Measurements from ENCODE around the gene PRKCD. TPM values are rescaled to one million over a fixed set of nuclear protein-coding genes. Genes with fewer than 3 reads are reported as not detected.

The PRKCD gene
- total RNA-seq, 4 donors from 2014 or later, result 27.2 to 35.8 (median 31.4) TPM

GRCh38 chr3:53179580-53179979 lies 18.6 kb downstream of the PRKCD start:
- WGBS, 2 donors, result 89 to 92% methylated on average over 20 of the region's 20 CpGs
- no peak for TF ChIP-seq CTCF (IDR thresholded peaks at IDR 0.05)
- TF ChIP-seq POLR2A (IDR thresholded peaks at IDR 0.05), result no peak
- intact Hi-C loops (cut with DNase I; ENCODE audit: low total_unique reads), result no loop called here
- no peak overlapping the region for H3K4me3 ChIP-seq (ENCODE audit: low read depth, poor library complexity, severe bottlenecking)
- no peak for DNase-seq (ENCODE audit: low spot score in 2 of 2)

GRCh38 chr3:53180305-53181023 lies 19.5 kb downstream of the PRKCD start:
- intact Hi-C loops (cut with DNase I; ENCODE audit: low total_unique reads), result no loop called here
- 86 to 90% methylated on average over 11 of the region's 11 CpGs for WGBS, 2 donors
- H3K4me3 ChIP-seq (ENCODE audit: low read depth, poor library complexity, severe bottlenecking), result no peak overlapping the region
- no peak for DNase-seq (ENCODE audit: low spot score in 2 of 2)
- TF ChIP-seq POLR2A (IDR thresholded peaks at IDR 0.05), result no peak
- no peak for TF ChIP-seq CTCF (IDR thresholded peaks at IDR 0.05)

- no peak overlapping the region for H3K4me3 ChIP-seq (ENCODE audit: low read depth, poor library complexity, severe bottlenecking)
- intact Hi-C loops (cut with DNase I; ENCODE audit: low total_unique reads), result no loop called here
- TF ChIP-seq POLR2A (IDR thresholded peaks at IDR 0.05), result no peak
- TF ChIP-seq CTCF (IDR thresholded peaks at IDR 0.05), result no peak
- WGBS, 2 donors, result 80 to 81% methylated on average over 3 to 4 of the region's 4 CpGs
- DNase-seq (ENCODE audit: low spot score in 2 of 2), result no peak
These were observed 20.0 kb downstream of the PRKCD start for GRCh38 chr3:53181024-53181371.

GRCh38 chr3:53181528-53181927 lies 20.5 kb downstream of the PRKCD start:
- no peak overlapping the region for H3K4me3 ChIP-seq (ENCODE audit: low read depth, poor library complexity, severe bottlenecking)
- no peak for TF ChIP-seq CTCF (IDR thresholded peaks at IDR 0.05)
- no peak for TF ChIP-seq POLR2A (IDR thresholded peaks at IDR 0.05)
- 89 to 97% methylated on average over 11 of the region's 11 CpGs for WGBS, 2 donors
- no peak for DNase-seq (ENCODE audit: low spot score in 2 of 2)
- intact Hi-C loops (cut with DNase I; ENCODE audit: low total_unique reads), result no loop called here

- WGBS, 2 donors, result 85 to 91% methylated on average over 17 to 20 of the region's 20 CpGs
- H3K4me3 ChIP-seq (ENCODE audit: low read depth, poor library complexity, severe bottlenecking), result no peak overlapping the region
- intact Hi-C loops (cut with DNase I; ENCODE audit: low total_unique reads), result no loop called here
- no peak for DNase-seq (ENCODE audit: low spot score in 2 of 2)
- TF ChIP-seq CTCF (IDR thresholded peaks at IDR 0.05), result no peak
- TF ChIP-seq POLR2A (IDR thresholded peaks at IDR 0.05), result no peak
These were observed 21.9 kb downstream of the PRKCD start for GRCh38 chr3:53182764-53183355.

Data from lower leg skin (tissue), 4 donors.